T-helper 17 cell (primary cell): Measurements from ENCODE around the gene SLC13A1. TPM values are rescaled to one million over a fixed set of nuclear protein-coding genes. Genes with fewer than 3 reads are reported as not detected.

ENCODE experiments used
- ATAC-seq: fragments of 150-1000 bp; cut with Tn5 transposase; 2 replicates; pipeline ENCODE4 v1.10.0; 2021; ENCODE audit warnings: mild to moderate bottlenecking, moderate library complexity
- DNase-seq, 3 donors: peaks; one replicate each; pipeline versions ENCODE4 v3.0.0 to v3.0.0-alpha.2; 2020 to 2021
- H3K9me3 ChIP-seq: one replicate; pipeline ENCODE4 v1.7.0; 2013; ENCODE audit warnings: low read length, mild to moderate bottlenecking; ENCODE audit not compliant: control insufficient read depth, poor library complexity, severe bottlenecking
- H3K27ac Mint-ChIP-seq: one replicate; pipeline ENCODE4 v1.8.0; 2022; ENCODE audit warnings: mild to moderate bottlenecking, moderate library complexity, mixed read lengths
- H3K27me3 Mint-ChIP-seq: one replicate; pipeline ENCODE4 v1.8.0; 2022; ENCODE audit warnings: mixed read lengths
- H3K36me3 Mint-ChIP-seq: one replicate; pipeline ENCODE4 v1.8.0; 2022; ENCODE audit warnings: low read depth, mixed read lengths
- H3K4me1 Mint-ChIP-seq: one replicate; pipeline ENCODE4 v1.8.0; 2022; ENCODE audit warnings: mild to moderate bottlenecking, mixed read lengths
- H3K4me3 Mint-ChIP-seq: one replicate; pipeline ENCODE4 v1.8.0; 2022; ENCODE audit warnings: mild to moderate bottlenecking, moderate library complexity, mixed read lengths
- total RNA-seq, 4 donors: library from RNA in 2 of 4; stranded (reverse) in 2 of 4; gene quantifications; one replicate each; pipeline ENCODE4 v1.2.3 and lab custom pipeline; 2022 to 2026

The SLC13A1 gene
- total RNA-seq, 2 donors from 2014 or later = not detected

DNA sequence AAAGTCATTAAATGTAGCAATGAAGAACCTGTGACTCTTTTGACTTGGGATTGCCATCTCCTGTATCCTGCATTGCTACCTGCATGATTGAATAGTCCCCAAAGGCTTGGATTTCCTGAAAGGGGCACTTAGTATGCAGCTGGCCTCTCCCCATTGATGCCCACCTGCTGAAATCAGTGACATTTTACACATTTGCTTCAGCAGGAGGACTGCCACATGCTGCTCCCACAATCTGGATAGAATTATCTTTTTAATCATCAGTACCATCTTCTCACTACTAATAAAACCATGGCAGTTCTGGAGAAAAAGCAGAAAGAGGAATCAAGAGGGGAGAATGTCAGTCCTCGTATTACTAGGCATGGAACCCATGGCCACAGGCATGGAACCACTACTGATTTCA, 67.8 kb downstream of the SLC13A1 start:
- Mint-ChIP-seq H3K4me3 (no peak overlapping the region), H3K27me3 (no peaks in the 10 kb centered on the region), H3K36me3 (no peaks in the 10 kb centered on the region), H3K27ac (no peak overlapping the region), H3K4me1 (no peaks in the 10 kb centered on the region)
- no peak for DNase-seq
- ATAC-seq = no peak
- no peaks in the 10 kb centered on the region for H3K9me3 ChIP-seq

DNA sequence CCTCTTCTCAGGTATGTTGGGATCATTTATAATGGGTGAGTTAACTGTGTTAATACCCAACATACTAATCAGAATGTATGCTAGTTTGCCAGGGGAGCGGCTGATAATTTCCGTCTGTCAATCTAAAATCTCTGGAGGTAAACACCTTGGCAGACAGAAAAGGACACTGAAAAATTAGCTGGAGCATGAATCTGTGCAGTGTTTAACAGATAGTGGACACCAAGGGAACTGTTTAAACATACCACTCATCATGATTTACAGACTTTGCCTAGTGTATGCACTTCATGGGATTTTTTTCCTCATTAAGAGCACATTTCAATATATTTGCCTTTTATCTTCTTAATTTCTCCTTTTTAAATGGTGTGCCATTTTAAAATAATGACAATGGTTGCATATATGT, 68.2 kb downstream of the SLC13A1 start:
- H3K36me3 Mint-ChIP-seq = no peaks in the 10 kb centered on the region
- no peak overlapping the region for H3K27ac Mint-ChIP-seq
- no peak for ATAC-seq
- H3K27me3 Mint-ChIP-seq = no peaks in the 10 kb centered on the region
- H3K4me3 Mint-ChIP-seq = no peak overlapping the region
- no peak for DNase-seq
- H3K9me3 ChIP-seq = no peaks in the 10 kb centered on the region
- H3K4me1 Mint-ChIP-seq = no peaks in the 10 kb centered on the region

DNA sequence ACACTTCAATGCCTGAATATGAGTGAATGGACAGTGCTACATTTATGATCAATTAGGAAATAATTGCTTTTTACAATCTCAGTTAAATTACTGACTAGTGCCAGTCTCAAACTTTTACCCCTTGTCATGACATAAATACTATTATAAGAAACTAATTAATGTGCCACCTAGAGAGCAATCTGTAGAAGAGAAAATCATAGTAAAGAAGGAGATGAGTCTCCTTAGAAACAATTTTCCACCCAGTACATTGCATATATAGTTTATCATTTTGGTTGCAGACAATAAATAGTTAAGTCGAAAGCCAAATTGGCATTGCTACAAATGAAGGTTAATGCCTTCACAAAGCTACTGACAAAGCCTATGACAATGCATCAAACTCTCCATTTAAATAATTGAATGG, 68.6 kb downstream of the SLC13A1 start:
- Mint-ChIP-seq H3K27ac (no peak overlapping the region), H3K4me1 (no peaks in the 10 kb centered on the region), H3K36me3 (no peaks in the 10 kb centered on the region), H3K4me3 (no peak overlapping the region), H3K27me3 (no peaks in the 10 kb centered on the region)
- no peak for DNase-seq
- ATAC-seq = no peak
- H3K9me3 ChIP-seq = no peaks in the 10 kb centered on the region

DNA sequence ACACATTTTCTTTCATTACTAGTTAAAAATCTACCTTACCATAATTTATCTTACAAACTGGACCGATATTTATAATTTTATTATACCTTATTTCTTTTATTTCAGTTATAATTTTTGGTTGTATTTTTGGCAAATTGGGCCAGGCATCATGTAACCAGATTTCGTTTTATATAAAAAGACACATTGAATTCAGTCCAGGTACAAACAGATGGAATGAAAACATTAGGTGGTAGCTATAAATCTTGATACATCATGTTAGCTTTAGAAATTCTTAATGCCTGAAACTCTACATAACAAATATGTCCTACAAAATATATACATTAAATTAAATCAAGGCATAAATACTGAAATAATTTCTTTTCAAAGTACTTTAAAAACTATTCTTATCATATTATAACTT, 73.1 kb downstream of the SLC13A1 start:
- no peaks in the 10 kb centered on the region for H3K9me3 ChIP-seq
- Mint-ChIP-seq H3K4me1 (no peaks in the 10 kb centered on the region), H3K27ac (no peak overlapping the region), H3K36me3 (no peaks in the 10 kb centered on the region), H3K4me3 (no peak overlapping the region), H3K27me3 (no peaks in the 10 kb centered on the region)
- ATAC-seq = no peak
- no peak for DNase-seq

DNA sequence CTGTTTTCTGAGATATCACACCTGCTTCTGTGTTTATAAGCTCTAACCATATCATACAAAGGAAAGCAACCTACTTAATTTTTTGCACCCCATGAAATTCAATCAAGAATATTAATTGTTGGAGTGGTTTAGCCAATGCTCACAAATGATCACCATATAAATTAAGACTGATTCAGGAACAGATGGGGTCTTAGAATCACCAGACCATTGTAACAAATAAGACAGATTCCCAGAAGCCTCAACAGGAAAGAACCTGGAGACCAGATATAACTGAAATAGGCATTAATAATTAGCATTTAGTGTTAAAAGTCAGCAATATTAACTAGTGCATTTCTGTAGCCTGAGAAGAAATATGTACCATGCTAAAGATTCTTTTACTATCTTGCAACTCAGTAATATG, 73.6 kb downstream of the SLC13A1 start:
- ATAC-seq = no peak
- DNase-seq = no peak
- no peak overlapping the region for H3K27ac Mint-ChIP-seq
- H3K27me3 Mint-ChIP-seq = no peaks in the 10 kb centered on the region
- H3K4me1 Mint-ChIP-seq = no peaks in the 10 kb centered on the region
- no peaks in the 10 kb centered on the region for H3K36me3 Mint-ChIP-seq
- H3K4me3 Mint-ChIP-seq = no peak overlapping the region
- no peaks in the 10 kb centered on the region for H3K9me3 ChIP-seq

DNA sequence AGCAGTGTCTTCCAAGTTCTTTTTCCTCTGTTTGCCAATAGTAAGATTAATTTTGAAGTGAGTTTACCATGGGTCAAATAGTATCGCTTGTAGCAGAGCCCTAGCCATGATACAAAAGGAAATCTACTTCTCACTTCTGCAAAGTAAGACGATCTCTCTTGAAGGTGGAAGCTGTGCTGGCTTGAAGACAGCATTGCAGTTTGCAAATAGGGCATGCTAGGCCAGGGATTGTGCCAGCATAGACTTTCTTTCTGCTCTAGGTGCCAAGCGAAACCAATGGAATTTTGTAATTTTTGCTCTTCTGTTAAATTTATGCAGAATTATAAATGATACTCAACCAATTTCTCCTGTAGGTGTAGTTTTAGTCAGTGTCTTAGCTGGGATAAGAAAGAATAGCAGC, 74.5 kb downstream of the SLC13A1 start:
- H3K4me3 Mint-ChIP-seq = no peak overlapping the region
- no peaks in the 10 kb centered on the region for H3K9me3 ChIP-seq
- no peak overlapping the region for H3K27ac Mint-ChIP-seq
- no peaks in the 10 kb centered on the region for H3K36me3 Mint-ChIP-seq
- ATAC-seq (no peak), DNase-seq (no peak)
- no peaks in the 10 kb centered on the region for H3K27me3 Mint-ChIP-seq
- H3K4me1 Mint-ChIP-seq = no peaks in the 10 kb centered on the region

DNA sequence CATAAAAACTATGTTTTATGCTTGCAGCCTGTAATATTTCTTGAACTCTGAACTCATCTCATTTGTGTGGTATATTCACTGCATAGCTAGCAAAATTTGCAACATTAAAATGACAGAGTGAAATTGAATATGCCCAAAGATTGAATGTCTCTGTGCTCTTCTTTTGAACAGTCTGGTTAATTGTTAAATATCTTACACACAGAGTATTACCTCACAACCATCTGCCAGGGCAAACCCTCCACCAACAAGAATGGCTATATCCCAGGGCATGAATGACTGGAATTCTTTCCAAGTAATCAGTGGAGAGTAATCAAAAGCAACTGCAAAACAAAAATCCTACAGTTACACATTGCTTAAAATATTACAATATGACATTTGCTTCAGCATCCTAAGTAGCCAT, 76.9 kb downstream of the SLC13A1 start:
- no peaks in the 10 kb centered on the region for H3K9me3 ChIP-seq
- ATAC-seq = no peak
- no peak for DNase-seq
- H3K4me3 Mint-ChIP-seq = no peak overlapping the region
- no peak overlapping the region for H3K27ac Mint-ChIP-seq
- no peaks in the 10 kb centered on the region for H3K27me3 Mint-ChIP-seq
- H3K4me1 Mint-ChIP-seq = no peaks in the 10 kb centered on the region
- no peaks in the 10 kb centered on the region for H3K36me3 Mint-ChIP-seq

DNA sequence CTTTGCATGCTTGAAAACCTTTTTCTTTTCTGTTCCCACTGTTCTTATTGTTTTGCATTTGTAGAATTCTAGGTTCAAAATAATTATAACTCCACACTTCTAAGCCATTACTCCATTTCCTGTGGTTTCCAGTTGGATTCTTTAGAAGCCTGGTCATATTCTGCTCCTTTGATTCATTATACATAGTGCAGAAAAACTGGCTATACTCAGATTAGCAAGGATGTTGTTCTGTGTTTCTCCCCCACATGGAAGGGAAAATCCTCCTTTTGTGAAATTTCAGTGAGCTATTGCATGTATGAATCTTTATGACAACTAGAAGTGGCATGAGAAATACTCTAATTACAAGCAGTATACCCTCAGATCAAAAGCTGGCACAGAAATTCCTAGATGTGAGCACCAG, 79.5 kb downstream of the SLC13A1 start:
- no peaks in the 10 kb centered on the region for H3K36me3 Mint-ChIP-seq
- H3K9me3 ChIP-seq = no peaks in the 10 kb centered on the region
- no peaks in the 10 kb centered on the region for H3K4me1 Mint-ChIP-seq
- DNase-seq = no peak
- H3K4me3 Mint-ChIP-seq = no peak overlapping the region
- H3K27ac Mint-ChIP-seq = no peak overlapping the region
- H3K27me3 Mint-ChIP-seq = no peaks in the 10 kb centered on the region
- ATAC-seq = no peak

DNA sequence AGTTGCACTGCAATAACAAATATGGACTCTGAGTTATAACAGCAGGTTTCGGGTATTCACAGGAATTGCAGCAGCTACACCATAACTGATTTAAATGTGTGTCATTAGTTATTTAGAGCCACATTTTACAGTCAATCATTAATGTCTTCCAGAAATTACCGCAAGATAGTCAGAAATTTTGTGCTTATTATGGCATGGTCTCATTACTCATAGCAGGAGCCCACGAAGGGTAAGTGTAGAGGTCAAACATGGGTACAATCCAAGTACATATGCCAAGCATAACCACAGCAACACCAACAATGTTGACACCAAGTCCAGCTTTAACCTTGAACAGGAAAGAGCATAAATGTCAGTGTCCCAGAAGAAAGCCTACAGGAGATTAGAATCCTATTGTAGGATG, 84.4 kb downstream of the SLC13A1 start:
- H3K27ac Mint-ChIP-seq = no peak overlapping the region
- no peaks in the 10 kb centered on the region for H3K27me3 Mint-ChIP-seq
- H3K4me1 Mint-ChIP-seq = no peaks in the 10 kb centered on the region
- DNase-seq (no peak), ATAC-seq (no peak)
- no peaks in the 10 kb centered on the region for H3K36me3 Mint-ChIP-seq
- H3K9me3 ChIP-seq = no peaks in the 10 kb centered on the region
- H3K4me3 Mint-ChIP-seq = no peak overlapping the region

DNA sequence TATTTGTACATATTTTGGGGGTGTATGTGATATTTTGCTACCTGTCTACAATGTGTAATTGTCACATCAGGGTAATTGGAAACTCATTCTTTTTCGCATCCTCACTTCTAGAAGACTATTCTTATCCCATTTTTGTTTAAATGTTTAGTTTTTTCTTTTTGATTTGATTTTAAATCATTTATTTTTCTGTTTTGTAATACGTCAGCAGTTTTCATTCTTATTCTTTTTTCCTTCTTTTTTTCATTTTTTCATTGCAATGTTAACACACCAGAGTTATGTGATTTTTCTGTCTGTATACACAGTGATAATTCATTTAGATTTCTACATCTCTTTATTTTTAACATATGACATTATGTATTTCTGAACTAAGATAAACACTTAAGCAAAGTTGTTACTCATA, 85.5 kb downstream of the SLC13A1 start:
- no peaks in the 10 kb centered on the region for H3K4me1 Mint-ChIP-seq
- H3K27ac Mint-ChIP-seq = no peak overlapping the region
- H3K27me3 Mint-ChIP-seq = no peaks in the 10 kb centered on the region
- DNase-seq = no peak
- no peaks in the 10 kb centered on the region for H3K9me3 ChIP-seq
- H3K36me3 Mint-ChIP-seq = no peaks in the 10 kb centered on the region
- H3K4me3 Mint-ChIP-seq = no peak overlapping the region
- ATAC-seq = no peak

DNA sequence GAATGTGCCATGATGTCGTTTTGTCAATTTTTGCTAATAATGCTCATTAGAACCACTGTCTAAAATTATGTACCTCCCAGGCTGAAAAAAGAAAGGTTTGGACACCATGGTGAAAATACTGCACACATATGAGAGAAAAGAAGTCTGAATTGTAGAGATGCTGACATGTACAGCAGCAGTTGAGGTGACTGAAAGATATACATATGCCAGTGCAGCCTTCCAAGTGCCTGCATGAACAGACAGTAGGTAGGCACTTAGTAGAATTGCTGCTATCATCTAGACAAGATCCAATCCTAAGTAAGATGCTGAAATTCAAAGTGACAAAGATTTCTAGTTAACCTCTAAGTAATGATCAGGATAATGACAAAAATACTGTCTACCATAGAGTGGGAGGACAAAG, 86.9 kb downstream of the SLC13A1 start:
- ATAC-seq (no peak), DNase-seq (no peak)
- Mint-ChIP-seq H3K4me3 (no peak overlapping the region), H3K27ac (no peak overlapping the region), H3K4me1 (no peaks in the 10 kb centered on the region), H3K36me3 (no peaks in the 10 kb centered on the region), H3K27me3 (no peaks in the 10 kb centered on the region)
- no peaks in the 10 kb centered on the region for H3K9me3 ChIP-seq

DNA sequence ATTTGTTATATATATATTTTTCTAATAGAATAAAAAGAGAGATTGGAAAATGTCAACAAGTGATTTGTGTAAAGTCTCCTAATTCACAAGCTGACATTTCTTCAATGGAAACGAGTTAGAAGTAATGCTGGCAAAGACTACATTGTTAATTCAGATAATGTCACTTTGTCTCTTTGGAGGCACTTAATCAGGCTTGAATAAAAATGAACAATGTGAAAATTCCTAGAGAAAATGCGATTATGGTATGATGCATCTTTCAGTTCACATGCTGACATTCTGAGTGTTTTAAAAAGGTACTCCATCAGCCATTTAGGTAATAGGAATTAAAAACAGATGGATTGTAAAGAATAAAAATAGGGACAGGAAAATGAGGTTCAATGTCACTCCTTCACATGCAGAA, 100.1 kb downstream of the SLC13A1 start:
- no peak overlapping the region for H3K4me3 Mint-ChIP-seq
- ATAC-seq (no peak), DNase-seq (no peak)
- no peak overlapping the region for H3K27ac Mint-ChIP-seq
- H3K4me1 Mint-ChIP-seq = no peaks in the 10 kb centered on the region
- H3K36me3 Mint-ChIP-seq = no peaks in the 10 kb centered on the region
- no peaks in the 10 kb centered on the region for H3K27me3 Mint-ChIP-seq
- no peaks in the 10 kb centered on the region for H3K9me3 ChIP-seq

DNA sequence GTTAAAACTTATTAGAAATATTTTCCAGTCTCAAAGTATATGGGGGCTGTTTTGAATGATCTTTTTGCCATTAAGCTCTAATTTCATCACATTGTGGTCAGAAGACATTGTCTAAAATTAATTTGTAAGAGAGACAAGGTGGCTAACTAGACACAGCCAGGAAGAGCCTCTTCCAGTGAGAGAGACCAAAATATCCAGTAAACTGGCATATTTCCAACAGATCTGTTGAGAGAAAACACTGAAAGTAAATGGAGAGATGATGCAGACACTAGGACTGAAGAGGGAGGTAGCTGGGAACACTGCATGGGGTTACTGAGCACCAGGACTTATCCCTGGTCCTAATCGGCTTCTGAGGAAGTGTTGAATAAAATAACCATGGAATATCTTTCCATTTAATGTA, 102.8 kb downstream of the SLC13A1 start:
- H3K9me3 ChIP-seq = no peaks in the 10 kb centered on the region
- no peak for ATAC-seq
- Mint-ChIP-seq H3K36me3 (no peaks in the 10 kb centered on the region), H3K4me1 (no peaks in the 10 kb centered on the region), H3K4me3 (no peak overlapping the region), H3K27ac (no peak overlapping the region), H3K27me3 (no peaks in the 10 kb centered on the region)
- no peak for DNase-seq

DNA sequence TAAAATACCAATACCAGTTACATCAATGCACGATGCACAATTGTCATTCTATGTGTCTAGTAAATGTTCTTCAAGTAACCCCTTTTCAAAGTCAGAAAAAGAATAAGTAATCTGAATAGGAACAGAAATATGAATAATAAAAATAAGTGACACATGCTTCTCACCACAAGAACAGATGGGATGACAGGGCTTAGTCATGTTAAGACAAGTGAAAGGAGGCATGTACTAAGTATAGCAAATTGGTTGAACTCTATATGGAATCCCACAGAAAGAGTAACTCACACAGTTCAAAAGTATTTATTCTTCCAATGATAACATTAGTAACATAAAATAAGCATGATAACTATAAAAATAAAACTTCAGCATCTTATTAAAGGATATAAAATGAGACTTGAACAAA, 103.3 kb downstream of the SLC13A1 start:
- no peak for ATAC-seq
- Mint-ChIP-seq H3K4me1 (no peaks in the 10 kb centered on the region), H3K36me3 (no peaks in the 10 kb centered on the region), H3K27me3 (no peaks in the 10 kb centered on the region), H3K27ac (no peak overlapping the region), H3K4me3 (no peak overlapping the region)
- DNase-seq = no peak
- H3K9me3 ChIP-seq = no peaks in the 10 kb centered on the region

DNA sequence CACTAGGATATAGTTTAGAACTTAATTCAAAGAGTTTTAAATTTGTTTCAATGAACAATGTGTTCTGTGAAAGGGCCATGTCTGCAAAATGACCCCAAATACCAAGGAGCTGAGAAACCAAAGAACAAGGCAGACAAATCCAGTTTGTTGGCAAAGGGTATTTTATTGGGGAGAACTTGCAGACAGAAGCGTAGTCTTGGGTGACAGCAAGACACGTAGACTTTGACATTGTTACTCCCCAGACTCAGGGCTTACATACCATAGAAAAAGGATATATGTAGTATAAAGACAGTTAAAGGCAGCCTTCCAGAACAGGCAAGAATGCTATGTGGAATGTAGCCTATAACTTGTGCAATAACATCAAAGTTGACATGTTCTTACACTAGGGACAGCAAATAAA, 109.3 kb downstream of the SLC13A1 start:
- H3K4me3 Mint-ChIP-seq = no peak overlapping the region
- H3K9me3 ChIP-seq = no peaks in the 10 kb centered on the region
- H3K27me3 Mint-ChIP-seq = no peaks in the 10 kb centered on the region
- no peaks in the 10 kb centered on the region for H3K36me3 Mint-ChIP-seq
- H3K4me1 Mint-ChIP-seq = no peaks in the 10 kb centered on the region
- ATAC-seq (no peak), DNase-seq (no peak)
- H3K27ac Mint-ChIP-seq = no peak overlapping the region
